ENCODE measurements around the gene TMEM52.
"Not testable (repeated sequence)": the region's sequence is repeated elsewhere in the genome, so short reads cannot be mapped to it uniquely, and the experiment has no call there.

The TMEM52 gene

DNA sequence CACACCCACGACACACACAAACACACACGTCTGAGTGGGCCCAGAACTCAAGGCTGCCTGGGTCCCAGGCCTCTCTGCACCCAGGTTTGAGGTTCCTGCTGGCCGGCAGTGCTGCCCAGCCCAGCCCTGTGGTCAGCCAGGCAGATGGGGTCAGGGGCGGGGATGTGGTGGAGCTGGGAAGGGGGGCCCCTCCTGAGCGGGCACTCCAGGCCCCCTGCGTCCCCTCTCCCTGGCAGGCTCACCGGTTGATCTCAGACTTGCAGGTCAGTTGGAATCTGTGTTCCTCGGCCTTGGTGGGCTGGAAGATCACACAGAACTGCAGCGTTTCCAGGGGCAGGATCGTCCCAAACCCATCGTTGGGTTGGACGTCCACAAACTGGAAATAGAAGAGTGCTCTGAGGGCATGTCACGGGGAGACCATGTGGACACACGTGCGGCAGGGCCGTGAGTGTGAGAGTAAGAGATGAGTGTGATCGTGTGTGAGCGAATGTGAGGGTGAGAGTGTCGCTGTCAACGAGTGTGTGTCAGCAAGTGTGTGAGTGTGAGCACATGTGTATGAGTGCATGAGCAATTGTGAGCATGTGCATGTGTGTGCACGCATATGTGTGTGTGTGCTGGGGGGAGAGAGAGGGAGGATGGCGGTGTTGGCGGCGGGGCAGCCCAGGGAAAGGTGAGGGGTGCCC lies 19.7 kb upstream of the TMEM52 start:
- H3K36me3 Mint-ChIP-seq = no peaks in the 10 kb centered on the region
- no peaks in the 10 kb centered on the region for H3K9me3 Mint-ChIP-seq
- no peak overlapping the region for H3K4me3 Mint-ChIP-seq
- H3K4me1 Mint-ChIP-seq = no peaks in the 10 kb centered on the region
- no peak overlapping the region for H3K27ac Mint-ChIP-seq
- H3K27me3 Mint-ChIP-seq = peaks cover 2% of the 10 kb centered on the region

DNA sequence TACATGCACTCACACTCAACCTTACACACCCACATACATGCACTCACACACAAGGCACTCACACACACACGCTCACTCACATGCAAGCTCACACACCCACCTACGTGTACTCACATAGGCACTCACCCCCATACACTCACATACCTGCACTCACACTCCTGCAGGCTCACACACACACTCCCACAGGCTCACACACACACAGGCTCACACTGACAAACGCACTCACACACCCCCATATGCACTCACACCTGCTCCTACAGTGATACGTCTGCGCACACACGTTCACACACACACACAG lies 19.1 kb upstream of the TMEM52 start:
- H3K27ac Mint-ChIP-seq = no peak overlapping the region
- no peaks in the 10 kb centered on the region for H3K9me3 Mint-ChIP-seq
- H3K4me3 Mint-ChIP-seq = no peak overlapping the region
- no peaks in the 10 kb centered on the region for H3K36me3 Mint-ChIP-seq
- peaks cover 2% of the 10 kb centered on the region for H3K27me3 Mint-ChIP-seq
- no peaks in the 10 kb centered on the region for H3K4me1 Mint-ChIP-seq

DNA sequence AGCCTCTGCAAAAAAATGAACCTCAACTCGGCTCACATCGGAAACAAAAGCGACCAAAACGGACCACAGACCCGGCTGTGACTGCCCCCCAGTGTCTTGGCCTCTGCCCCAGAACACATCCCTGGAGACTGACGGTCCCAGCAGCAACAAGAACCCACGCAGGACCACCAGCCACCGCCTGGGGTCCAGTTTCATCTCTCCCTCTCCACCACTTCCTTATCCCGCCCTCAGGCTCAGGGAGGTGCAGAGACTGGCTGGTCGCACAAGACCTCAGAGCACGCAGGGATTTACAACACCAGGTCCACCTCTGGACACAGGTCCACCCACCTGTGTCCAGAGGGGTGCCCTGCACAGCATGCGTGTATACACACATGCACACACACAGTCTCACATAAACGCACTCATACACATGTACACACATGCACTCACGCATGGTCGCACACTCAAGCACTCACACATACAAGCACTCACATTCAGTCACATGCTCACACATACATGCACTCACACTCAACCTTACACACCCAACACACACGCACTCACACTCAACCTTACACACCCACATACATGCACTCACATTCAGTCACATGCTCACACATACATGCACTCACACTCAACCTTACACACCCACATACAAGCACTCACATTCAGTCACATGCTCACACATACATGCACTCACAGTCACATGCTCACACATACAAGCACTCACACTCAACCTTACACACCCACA lies 18.6 kb upstream of the TMEM52 start:
- no peaks in the 10 kb centered on the region for H3K9me3 Mint-ChIP-seq
- H3K27ac Mint-ChIP-seq = no peak overlapping the region
- no peak overlapping the region for H3K4me3 Mint-ChIP-seq
- peaks cover 2% of the 10 kb centered on the region for H3K27me3 Mint-ChIP-seq
- H3K36me3 Mint-ChIP-seq = no peaks in the 10 kb centered on the region
- no peaks in the 10 kb centered on the region for H3K4me1 Mint-ChIP-seq

DNA sequence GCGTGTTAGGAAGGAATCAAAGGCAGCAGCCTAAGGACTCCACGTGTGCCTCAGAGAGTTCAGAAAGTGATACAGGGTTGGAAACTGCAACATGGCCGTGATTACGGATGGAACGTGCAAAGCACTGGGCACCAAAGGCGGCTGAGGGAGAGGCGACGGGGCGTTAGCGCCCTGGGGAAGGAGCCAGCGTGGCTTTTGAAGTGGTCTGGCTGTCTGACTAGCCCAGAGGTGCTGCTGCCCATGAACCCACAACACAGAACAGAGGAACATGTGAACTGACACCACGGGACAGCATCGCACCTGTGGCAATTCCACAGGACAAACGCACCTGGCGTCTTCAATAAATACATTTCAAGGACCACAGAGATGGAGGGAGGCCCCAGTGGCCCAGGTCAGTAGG lies 18.0 kb upstream of the TMEM52 start:
- Mint-ChIP-seq H3K36me3 (no peaks in the 10 kb centered on the region), H3K27me3 (peaks cover 2% of the 10 kb centered on the region), H3K27ac (no peak overlapping the region), H3K4me3 (no peak overlapping the region), H3K4me1 (no peaks in the 10 kb centered on the region), H3K9me3 (no peaks in the 10 kb centered on the region)

DNA sequence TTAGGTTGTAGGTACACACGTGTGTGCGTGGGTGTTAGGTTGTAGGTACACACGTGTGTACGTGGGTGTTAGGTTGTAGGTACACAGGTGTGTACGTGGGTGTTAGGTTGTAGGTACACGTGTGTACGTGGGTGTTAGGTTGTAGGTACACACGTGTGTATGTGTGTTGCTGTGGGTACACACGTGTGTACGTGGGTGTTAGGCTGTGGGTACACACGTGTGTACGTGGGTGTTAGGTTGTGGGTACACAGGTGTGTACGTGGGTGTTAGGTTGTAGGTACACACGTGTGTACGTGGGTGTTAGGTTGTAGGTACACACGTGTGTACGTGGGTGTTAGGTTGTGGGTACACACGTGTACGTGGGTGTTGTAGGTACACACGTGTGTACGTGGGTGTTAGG lies 15.8 kb upstream of the TMEM52 start:
- H3K4me3 Mint-ChIP-seq, H3K9me3 Mint-ChIP-seq, H3K27ac Mint-ChIP-seq, H3K36me3 Mint-ChIP-seq, H3K4me1 Mint-ChIP-seq, H3K27me3 Mint-ChIP-seq: not testable (repeated sequence)

DNA sequence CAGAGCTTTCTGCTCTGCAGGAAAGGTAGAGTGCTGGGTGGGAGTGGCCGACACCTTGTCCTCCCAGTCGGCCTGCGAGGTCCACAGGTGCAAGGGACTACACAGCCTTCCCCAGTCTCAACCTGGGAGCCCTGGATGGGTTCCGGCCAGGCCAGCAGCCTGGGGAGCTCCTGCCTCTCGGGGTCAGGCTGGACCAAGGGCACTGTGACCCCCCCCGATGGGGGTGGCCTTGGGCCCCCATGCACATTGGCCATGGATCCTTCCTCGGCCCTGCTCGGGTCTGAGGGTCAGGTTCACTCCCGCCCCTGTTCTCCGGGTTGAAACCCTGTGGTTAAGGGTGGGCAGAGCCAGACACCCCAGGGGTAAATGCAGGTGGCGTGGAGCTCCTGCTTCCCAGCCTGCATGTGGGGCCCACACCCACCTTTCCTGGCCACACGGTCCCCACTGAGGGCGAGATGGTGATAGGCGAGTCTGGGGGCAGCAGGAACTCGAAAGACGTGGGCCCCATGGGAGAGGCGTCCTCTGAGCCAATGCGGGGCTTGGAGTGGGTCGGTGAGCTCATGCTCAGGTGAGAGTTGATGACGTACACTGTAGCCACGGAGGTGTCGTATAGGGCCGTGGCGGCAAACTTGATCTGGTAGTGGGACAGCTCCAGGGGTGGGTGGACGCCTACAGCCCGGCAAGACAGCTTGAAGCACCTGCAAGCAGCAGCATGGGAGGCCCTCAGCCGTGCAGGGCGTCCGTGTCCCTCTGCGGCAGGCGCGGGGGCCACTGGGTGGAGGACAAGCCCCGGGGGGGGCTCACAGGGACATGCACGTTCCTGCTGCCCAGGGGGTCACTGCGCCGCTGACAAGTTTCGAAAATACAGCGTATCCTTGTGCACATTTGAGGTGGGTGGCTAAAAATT lies 10.8 kb upstream of the TMEM52 start:
- H3K27ac Mint-ChIP-seq = no peak overlapping the region
- no peaks in the 10 kb centered on the region for H3K9me3 Mint-ChIP-seq
- H3K36me3 Mint-ChIP-seq = no peaks in the 10 kb centered on the region
- no peaks in the 10 kb centered on the region for H3K4me1 Mint-ChIP-seq
- H3K27me3 Mint-ChIP-seq = no peaks in the 10 kb centered on the region
- no peak overlapping the region for H3K4me3 Mint-ChIP-seq

DNA sequence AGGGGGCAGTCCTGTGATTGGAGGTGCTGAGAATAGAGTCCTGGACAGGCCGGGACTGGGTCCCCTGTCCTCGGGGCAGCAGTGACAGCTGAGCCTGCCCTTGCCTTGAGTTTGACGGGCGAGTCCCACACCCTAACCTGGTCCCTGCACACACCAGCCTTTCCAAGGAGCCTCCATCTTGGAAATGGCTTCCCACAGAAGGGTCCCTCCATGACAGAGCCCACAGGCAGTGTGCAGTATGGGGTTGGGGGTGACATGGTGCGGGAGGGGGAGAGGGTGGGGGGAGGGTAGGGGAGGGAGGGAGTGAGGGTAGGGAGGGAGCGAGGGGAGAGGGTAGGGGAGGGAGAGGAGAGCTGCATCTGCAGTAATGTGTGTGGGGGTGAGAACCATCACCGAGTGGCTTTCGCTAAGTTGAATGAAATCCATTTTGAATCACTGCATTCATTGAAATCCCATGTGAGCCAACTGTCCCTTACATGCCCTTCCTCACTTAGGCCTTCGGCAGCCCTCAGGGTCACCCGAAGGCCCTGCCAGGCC lies 10.1 kb upstream of the TMEM52 start:
- Mint-ChIP-seq H3K4me3 (no peak overlapping the region), H3K4me1 (no peaks in the 10 kb centered on the region), H3K9me3 (no peaks in the 10 kb centered on the region), H3K36me3 (no peaks in the 10 kb centered on the region), H3K27ac (no peak overlapping the region), H3K27me3 (no peaks in the 10 kb centered on the region)

DNA sequence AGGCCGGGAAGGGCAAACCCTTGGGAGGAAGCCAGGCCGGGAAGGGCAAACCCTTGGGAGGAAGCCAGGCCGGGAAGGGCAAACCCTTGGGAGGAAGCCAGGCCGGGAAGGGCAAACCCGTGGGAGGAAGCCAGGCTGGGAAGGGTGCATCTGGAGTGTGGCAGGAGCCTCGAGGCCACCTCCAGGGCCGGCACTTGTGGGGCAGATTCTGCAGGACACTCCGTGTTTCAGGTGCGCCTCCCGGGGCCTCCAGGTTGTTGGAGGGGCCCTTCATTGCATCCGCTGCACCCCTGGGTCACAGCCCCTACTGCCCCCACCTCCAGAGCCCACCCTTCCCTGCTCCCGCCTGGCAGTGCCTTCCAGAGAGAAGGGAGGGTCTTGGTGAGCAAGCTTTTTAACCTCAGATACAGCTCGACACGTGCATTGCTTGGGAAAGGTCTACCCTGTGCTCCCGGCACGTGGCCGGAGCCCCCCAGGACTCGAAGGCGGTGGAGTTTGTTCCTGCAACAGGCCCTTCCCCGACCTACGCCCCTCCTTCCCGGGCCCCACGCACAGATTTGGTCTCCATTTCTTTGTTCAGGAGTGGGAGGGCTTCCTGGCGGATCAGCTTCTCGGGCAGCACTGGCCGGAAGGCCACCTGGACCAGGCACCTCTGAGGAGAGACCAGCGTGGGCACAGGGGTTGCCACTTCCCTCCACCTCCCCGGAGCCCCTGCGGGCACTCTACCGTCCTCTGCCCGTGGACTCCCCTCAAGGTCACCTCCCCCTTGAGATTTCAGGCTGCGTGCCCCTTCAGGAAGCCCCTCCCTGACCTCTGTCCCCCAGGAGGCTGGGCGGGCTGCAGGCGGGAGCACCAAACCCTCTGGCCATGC lies 9.4 kb upstream of the TMEM52 start:
- H3K36me3 Mint-ChIP-seq = no peaks in the 10 kb centered on the region

DNA sequence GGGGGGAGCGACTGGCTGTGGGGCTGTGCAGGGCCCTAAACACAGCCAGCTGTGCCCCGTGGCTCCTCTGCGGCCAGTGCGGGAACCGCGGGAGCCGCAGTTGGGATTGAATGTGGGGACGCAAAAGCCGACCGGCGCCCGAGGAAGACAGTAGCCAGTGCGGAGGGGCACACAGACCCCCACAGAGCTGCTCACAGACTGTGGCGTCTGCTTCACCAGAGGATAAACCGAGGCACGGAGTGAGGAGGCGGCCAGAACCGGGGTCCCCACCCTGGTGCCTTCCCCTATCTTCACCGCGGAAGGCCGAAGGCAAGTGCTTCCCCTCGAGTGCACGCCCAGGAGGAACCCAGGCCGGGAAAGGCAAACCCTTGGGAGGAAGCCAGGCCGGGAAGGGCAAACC lies 8.7 kb upstream of the TMEM52 start:
- H3K4me3 Mint-ChIP-seq = no peak overlapping the region
- no peaks in the 10 kb centered on the region for H3K9me3 Mint-ChIP-seq
- H3K4me1 Mint-ChIP-seq = no peaks in the 10 kb centered on the region
- H3K36me3 Mint-ChIP-seq = no peaks in the 10 kb centered on the region
- no peaks in the 10 kb centered on the region for H3K27me3 Mint-ChIP-seq
- H3K27ac Mint-ChIP-seq = no peak overlapping the region

More for the DNA sequence above, 9.4 kb upstream of the TMEM52 start:
- no peak overlapping the region for H3K4me3 Mint-ChIP-seq
- H3K4me1 Mint-ChIP-seq = no peaks in the 10 kb centered on the region
- no peaks in the 10 kb centered on the region for H3K9me3 Mint-ChIP-seq
- no peak overlapping the region for H3K27ac Mint-ChIP-seq
- H3K27me3 Mint-ChIP-seq = no peaks in the 10 kb centered on the region

DNA sequence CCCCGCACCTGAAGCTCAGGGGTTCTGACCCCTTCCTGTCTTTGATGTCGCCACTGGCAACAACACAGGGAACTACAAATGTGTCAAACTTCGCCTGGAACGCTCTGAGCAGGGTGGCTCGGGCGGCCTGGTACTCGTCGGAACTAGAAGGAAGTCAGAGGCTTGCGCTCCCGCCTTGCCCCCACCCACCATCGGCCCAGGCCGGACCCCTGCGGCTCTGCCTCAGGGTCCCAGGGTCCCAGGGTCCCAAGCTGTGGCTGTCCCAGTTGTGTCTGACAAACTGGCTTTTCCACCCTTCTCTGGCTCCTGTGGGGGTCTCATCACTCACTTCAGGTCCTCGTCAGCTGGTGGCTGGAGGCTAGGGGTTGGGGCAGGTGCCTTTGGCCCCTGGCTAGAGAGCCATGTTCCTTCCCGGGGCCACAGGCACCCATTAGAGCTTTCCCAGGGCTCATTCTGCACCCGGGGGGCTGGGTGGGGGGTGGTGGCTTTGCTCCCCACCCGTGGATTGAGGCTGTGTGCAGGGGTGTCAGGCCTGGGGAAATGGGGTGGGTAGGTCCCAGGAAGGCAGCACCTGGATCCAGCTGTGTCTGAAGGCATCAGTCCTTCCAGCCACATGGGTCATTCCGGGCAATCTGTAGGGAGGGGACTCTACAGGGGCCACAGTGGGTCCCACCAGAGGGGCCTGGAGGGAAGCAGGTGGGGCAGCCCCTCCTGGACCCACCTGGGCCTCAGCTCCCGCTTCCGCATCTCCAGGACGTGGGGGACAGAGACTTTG lies 8.0 kb upstream of the TMEM52 start:
- no peaks in the 10 kb centered on the region for H3K4me1 Mint-ChIP-seq

DNA sequence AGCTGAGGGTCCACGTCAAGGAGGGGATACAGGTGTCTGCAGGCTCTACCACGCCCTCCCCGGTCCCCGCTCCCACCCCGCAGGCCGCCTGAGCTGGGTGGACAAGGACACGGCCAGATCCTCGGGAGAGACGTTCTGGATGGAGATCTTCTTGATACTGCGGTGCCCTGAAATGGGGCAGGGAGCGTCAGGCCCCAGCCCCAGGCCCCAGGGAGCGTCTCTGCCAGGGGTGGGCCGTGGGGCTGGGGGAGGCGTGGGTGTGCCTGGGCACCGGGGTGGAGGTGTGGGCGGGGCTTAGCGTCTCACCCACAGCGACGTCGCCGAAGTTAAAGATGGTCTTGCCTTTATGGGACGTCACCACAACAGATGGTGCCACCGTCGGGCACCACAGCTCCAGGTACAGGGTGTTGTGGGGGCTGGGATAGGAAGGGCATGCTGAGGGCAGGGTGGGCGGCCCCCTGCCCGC lies 7.3 kb upstream of the TMEM52 start:
- H3K27ac Mint-ChIP-seq = no peak overlapping the region
- H3K36me3 Mint-ChIP-seq = no peaks in the 10 kb centered on the region
- H3K4me1 Mint-ChIP-seq = no peaks in the 10 kb centered on the region
- H3K27me3 Mint-ChIP-seq = no peaks in the 10 kb centered on the region
- no peak overlapping the region for H3K4me3 Mint-ChIP-seq
- no peaks in the 10 kb centered on the region for H3K9me3 Mint-ChIP-seq

More for the DNA sequence above, 8.0 kb upstream of the TMEM52 start:
- H3K4me3 Mint-ChIP-seq = no peak overlapping the region
- H3K27me3 Mint-ChIP-seq = no peaks in the 10 kb centered on the region
- H3K9me3 Mint-ChIP-seq = no peaks in the 10 kb centered on the region
- H3K36me3 Mint-ChIP-seq = no peaks in the 10 kb centered on the region
- no peak overlapping the region for H3K27ac Mint-ChIP-seq

DNA sequence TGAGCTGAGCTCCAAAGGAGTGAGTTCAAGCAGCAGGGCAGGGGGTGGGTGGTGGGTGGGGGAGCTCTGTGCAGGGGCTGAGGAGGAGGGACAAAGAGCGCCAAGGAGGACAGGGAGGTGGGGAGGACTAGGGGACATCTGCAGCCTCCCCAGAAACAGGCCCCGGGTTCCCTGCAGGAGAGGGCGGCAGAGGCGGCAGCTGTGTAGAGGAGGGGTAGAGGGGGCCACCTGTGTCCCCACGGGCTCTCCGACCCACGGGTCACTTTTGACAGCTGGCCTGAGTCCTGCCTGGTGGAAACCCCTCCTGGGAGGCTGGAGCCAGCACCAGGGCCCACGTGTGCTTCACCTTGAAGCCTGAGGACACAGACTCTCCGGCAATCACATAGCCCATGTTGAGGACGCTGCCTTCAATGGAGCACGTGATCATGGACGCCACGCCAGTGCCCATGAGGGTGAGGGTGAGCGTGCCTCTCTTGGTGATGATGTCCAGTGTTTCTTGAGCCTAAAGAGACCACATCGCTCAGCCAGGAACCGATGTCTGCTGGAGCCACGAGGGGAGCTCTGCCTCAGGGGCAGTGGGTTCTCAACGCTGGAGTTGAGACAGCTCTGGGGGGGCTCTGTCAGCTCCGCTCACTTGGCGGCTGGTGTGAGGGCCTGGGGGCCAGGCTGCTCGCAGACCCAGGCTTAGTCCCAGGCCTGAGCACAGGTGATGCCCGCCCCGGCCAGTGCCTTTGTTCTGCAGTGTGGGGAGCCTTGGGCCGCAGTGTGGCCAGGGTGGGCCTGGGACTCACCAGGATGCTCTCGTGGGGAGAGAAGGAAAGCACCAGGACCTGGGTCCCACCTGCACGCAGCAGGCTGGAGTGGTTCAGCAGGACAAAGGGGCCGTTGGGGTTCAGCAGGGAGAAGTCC lies 6.6 kb upstream of the TMEM52 start:
- Mint-ChIP-seq H3K27me3 (no peaks in the 10 kb centered on the region), H3K27ac (no peak overlapping the region), H3K9me3 (no peaks in the 10 kb centered on the region), H3K4me3 (no peak overlapping the region), H3K4me1 (no peaks in the 10 kb centered on the region), H3K36me3 (no peaks in the 10 kb centered on the region)

DNA sequence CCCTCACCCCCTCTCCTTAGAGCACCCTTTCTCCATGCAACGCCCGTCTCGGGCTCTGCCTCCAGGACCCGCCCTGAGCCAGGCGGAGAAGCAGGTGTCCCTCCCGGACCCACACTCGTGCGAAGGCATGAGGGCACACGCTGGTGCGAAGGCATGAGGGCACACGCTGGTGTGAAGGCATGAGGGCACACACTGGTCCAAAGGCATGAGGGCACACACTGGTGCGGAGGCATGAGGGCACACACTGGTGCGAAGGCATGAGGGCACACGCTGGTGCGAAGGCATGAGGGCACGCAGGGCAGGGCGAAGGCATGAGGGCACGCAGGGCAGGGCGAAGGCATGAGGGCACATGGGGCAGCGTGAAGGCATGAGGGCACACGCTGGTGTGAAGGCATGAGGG lies 5.8 kb upstream of the TMEM52 start:
- H3K4me1 Mint-ChIP-seq = no peaks in the 10 kb centered on the region
- no peaks in the 10 kb centered on the region for H3K27me3 Mint-ChIP-seq
- no peaks in the 10 kb centered on the region for H3K9me3 Mint-ChIP-seq
- H3K27ac Mint-ChIP-seq = no peak overlapping the region
- no peak overlapping the region for H3K4me3 Mint-ChIP-seq
- no peaks in the 10 kb centered on the region for H3K36me3 Mint-ChIP-seq

DNA sequence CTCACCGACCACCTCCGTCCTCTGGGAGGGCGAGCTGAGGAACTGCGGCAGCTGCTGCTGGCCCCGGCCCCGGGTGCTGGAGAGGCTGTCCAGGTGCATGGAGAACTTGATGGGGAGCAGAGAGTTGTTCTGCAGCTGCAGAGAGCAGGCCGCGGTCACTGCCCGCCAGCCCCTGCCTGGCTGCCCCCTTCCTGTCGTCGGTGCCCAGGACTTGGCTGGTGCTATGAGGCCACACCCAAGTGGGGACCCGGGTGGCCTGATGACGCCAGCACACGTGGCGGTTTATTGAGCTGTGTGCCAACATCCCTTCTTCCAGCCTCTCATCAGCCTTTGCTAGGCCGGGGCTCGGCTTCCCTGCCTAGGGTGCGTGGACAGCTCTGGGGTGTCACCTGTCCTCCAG lies 5.3 kb upstream of the TMEM52 start:
- H3K4me3 Mint-ChIP-seq = no peak overlapping the region
- H3K4me1 Mint-ChIP-seq = no peaks in the 10 kb centered on the region
- no peaks in the 10 kb centered on the region for H3K9me3 Mint-ChIP-seq
- H3K27ac Mint-ChIP-seq = no peak overlapping the region
- no peaks in the 10 kb centered on the region for H3K36me3 Mint-ChIP-seq
- no peaks in the 10 kb centered on the region for H3K27me3 Mint-ChIP-seq
